Measurements from ENCODE around the gene PRR12. TPM values are rescaled to one million over a fixed set of nuclear protein-coding genes. Genes with fewer than 3 reads are reported as not detected.
"Not testable (repeated sequence)": the region's sequence is repeated elsewhere in the genome, so short reads cannot be mapped to it uniquely, and the experiment has no call there.

The PRR12 gene
- total and polyA plus RNA-seq, 5 experiments from 2014 or later, result 0.24 to 62.1 (median 0.69) TPM

DNA sequence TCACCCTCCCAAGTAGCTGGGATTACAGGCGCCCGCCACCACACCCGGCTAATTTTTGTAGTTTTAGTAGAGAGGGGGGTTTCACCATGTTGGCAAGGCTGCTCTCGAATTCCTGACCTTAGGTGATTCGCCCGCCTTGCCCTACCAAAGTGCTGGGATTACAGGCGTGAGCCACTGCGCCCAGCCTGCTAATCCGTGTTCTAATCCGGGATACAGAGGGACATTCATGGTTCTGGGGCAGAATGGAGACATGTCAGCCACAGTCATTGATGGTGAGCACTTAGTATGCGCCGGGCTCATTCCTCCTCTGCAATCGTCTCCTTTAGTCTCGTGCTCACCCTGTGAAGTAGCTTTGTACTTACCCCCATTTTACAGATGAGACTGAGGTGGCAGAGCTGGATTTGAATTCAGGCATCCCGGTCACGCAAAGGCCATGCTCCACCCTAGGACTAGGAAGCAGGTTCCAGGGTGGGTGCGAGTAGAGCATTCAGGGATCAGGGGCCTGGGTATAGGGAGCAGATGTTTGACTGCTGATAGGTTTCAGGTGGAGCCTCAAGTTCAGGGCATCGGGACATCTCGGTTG, 40.7 kb downstream of the PRR12 start:
- H3K27me3 Mint-ChIP-seq, result no peaks in the 10 kb centered on the region
- DNase-seq (no peak), ATAC-seq (no peak)
- H3K36me3 Mint-ChIP-seq, result peaks cover 0 to 15% (median 0%) of the 10 kb centered on the region in 3 donors
- POLR2A ChIA-PET, result interaction anchor here (1.0 to 2.1 kb wide), 5 partner anchors 8 to 45 kb away, joined by 3 to 13 read pairs (median 4); partner anchors contain the start of genes PRMT1, RRAS and SCAF1
- H3K27ac Mint-ChIP-seq, result peak overlapping the region in 4 of 10 donors; percentile 20 to 77 (median 46)
- H3K4me1 Mint-ChIP-seq, result peaks cover 0 to 8% (median 4%) of the 10 kb centered on the region in 4 donors
- no peak overlapping the region for H3K4me3 Mint-ChIP-seq
- no peaks in the 10 kb centered on the region for H3K9me3 Mint-ChIP-seq

DNA sequence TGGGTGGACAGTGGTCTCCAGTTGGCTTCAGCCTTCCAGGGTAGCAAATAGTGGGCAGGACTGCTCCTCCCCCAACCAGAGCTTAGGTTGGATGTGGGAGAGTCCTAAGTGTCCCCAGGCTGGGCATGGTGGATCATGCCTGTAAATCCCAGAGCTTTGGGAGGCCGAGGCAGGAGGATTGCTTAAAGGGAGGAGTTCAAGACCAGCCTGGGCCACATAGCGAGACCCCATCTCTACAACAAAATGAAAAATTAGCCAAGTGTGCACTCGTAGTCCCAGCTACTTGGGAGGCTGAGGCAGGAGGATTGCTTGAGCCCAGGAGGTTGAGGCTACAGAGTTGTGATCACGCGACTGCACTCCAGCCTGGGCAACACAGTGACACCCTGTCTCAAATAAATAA, 41.6 kb downstream of the PRR12 start:
- H3K36me3 Mint-ChIP-seq, result peaks cover 0 to 8% (median 0%) of the 10 kb centered on the region in 3 donors
- H3K4me1 Mint-ChIP-seq, result peaks cover 0 to 9% (median 4%) of the 10 kb centered on the region in 4 donors
- ATAC-seq (no peak), DNase-seq (no peak)
- POLR2A ChIA-PET, result interaction anchor here (1.4 kb wide), 1 partner anchor 17 kb away, joined by 3 read pairs; no protein-coding TSS in a partner anchor
- peak overlapping the region in 3 of 10 donors; percentile 20 to 70 (median 29) for H3K27ac Mint-ChIP-seq
- H3K4me3 Mint-ChIP-seq, result no peak overlapping the region
- H3K9me3 Mint-ChIP-seq, result no peaks in the 10 kb centered on the region
- no peaks in the 10 kb centered on the region for H3K27me3 Mint-ChIP-seq

DNA sequence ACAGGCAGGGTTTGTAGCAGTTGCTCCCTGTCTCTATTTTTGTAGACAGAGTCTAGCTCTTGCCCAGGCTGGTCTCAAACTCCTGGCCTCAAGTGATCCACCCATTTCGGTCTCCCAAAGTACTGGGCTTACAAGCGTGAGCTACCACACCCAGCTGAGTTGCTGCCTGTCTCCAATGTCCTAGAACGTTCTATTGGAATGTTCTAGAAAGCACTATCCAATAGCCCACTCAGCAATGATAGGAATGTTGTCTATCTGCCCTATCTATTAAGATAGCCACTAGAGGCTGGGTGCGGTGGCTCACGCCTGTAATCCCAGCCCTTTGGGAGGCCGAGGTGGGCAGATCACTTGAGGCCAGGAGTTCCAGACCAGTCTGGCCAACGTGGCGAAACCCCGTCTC, 42.3 kb downstream of the PRR12 start:
- peaks cover 4 to 14% (median 10%) of the 10 kb centered on the region in 4 donors for H3K4me1 Mint-ChIP-seq
- DNase-seq, H3K27me3 Mint-ChIP-seq, POLR2A ChIA-PET, H3K27ac Mint-ChIP-seq, H3K36me3 Mint-ChIP-seq, H3K9me3 Mint-ChIP-seq, ATAC-seq, H3K4me3 Mint-ChIP-seq: not testable (repeated sequence)

DNA sequence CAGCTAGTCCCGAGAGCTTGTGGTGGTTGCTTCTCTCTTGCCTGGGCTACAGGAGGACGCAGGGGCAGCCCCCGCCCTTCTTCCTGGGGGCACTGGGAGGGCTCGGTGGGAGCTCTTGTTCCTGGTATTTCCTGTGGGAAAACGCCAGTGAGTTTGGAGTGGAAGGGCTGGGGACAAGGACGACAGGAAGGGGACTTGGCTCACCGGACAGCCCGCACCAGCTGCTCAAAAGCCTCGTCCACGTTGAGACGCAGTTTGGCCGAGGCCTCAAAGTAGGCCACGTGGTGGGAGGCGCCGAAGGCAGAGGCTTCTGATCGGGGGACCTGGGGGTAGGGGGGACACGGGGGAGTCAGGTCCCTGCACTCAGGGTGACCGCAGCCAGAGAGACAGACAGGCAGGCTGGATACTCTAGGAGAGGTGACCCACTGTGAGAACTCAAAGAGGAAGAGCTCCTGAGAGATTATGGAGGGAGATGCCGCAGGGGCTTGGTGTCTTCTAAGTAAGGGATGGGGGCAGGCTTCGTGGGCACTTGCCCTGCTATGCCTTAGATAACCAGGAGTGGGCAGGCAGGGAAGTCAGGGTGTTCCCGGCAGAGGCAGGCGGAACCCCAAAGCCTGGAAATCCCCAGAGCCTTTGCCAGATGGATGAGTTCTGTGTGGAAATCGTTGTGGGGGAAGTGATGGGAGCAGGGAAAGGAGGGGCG, 44.7 kb downstream of the PRR12 start:
- Mint-ChIP-seq H3K9me3 (no peaks in the 10 kb centered on the region), H3K36me3 (no peaks in the 10 kb centered on the region), H3K27ac (peak overlapping the region in 6 of 10 donors; percentile 53 to 86 (median 69)), H3K27me3 (no peaks in the 10 kb centered on the region), H3K4me1 (peaks cover 21 to 30% (median 27%) of the 10 kb centered on the region in 4 donors), H3K4me3 (no peak overlapping the region)
- POLR2A ChIA-PET, result interaction anchor here (0.6 kb wide), 2 partner anchors 16 to 218 kb away, joined by 3 read pairs; no protein-coding TSS in a partner anchor
- DNase-seq (no peak), ATAC-seq (no peak)

DNA sequence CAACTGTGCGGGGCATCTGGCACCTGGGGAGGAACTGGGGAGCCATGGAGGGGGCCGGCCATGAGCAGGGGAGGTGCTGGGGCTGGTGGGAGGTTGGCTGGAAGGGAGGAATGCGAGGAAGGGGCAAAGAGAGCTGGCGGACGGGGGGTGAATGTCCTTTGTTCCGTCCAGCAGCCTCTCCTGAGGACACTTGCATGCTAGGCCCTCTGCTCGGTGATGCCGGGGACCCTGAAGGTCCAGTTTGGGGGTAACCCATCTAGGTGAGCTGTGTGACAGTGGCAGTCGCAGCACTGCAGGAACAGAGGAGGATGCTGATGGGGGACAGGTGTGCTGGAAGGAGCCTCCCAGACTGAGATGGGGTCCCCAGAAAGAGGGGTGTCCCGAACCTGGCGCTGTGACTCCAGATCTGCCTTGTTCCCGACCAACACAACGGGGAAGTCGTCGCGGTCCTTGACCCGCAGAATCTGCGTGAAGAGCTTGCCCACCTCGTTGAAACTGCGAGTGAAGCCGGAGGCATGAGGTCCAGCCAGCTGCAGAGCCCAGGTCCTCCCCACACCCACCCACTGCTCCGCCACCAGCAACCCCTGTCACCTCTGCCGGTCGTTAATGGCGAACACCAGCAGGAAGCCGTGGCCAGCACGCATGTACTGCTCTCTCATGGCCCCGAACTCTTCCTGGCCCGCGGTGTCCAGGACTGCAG, 45.4 kb downstream of the PRR12 start:
- no peak for ATAC-seq

DNA sequence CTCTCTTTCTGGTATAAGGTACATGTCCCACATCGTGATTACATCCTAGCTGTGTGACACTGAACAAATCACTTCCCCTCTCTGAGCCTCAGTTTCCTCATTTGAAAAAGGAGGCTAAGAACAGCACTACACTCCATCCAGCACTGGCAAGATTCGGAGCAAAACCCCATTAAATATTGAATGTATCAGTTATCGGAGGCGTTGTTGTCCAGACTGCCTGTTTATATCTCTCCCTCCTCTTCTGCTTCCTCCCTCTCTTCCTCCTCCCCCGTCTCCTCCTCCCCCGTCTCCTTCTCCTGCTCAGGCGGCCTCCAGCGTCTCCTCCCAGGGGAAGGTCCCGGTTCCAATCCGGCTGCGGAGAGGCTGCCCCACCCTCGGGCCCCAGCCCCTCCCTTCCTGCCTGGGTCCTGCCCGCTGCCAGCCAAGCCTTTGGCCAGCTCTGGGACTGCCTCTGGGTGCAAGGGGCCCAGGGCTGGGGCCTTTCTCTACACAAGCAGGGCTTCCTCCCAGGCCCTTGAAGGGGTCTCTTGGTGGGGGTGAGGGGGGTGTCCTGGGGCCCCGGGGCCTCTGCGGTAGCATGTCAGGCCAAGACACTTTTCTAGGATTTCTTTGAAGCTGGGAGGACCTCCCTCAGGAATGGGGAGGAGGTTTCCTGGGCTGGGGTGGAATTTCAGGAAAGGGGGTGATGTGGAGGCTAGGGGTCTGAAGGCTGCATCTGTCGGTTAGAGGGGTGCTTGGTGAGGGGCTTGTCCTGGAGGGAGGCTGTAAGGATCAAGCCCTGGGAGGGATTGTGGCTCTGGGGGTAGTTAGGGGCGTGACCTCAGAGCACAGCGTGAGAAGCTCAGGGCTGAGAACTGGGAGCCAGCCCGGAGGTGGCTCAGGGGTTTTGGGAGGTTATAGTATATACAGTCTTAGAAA, 47.1 kb downstream of the PRR12 start:
- DNase-seq (no peak), ATAC-seq (no peak)
- H3K4me1 Mint-ChIP-seq, result peaks cover 32 to 49% (median 41%) of the 10 kb centered on the region in 4 donors
- no peaks in the 10 kb centered on the region for H3K9me3 Mint-ChIP-seq
- peak overlapping the region in 9 of 10 donors; percentile 18 to 93 (median 76) for H3K27ac Mint-ChIP-seq
- no peaks in the 10 kb centered on the region for H3K36me3 Mint-ChIP-seq
- peak overlapping the region; percentile 33 to 97 (median 71) for H3K4me3 Mint-ChIP-seq
- no peaks in the 10 kb centered on the region for H3K27me3 Mint-ChIP-seq
- POLR2A ChIA-PET, result interaction anchor here (1.0 to 7.8 kb wide), 4 partner anchors 26 to 57 kb away, joined by 3 to 180 read pairs (median 54); partner anchors contain the start of genes BCL2L12, IRF3, PRMT1 and PRR12

More for the DNA sequence above, 45.4 kb downstream of the PRR12 start:
- DNase-seq, result no peak
- H3K36me3 Mint-ChIP-seq, result no peaks in the 10 kb centered on the region
- no peak overlapping the region for H3K4me3 Mint-ChIP-seq
- POLR2A ChIA-PET, result interaction anchor here (0.6 kb wide), 1 partner anchor 17 kb away, joined by 3 read pairs; no protein-coding TSS in a partner anchor
- H3K4me1 Mint-ChIP-seq, result peaks cover 24 to 37% (median 29%) of the 10 kb centered on the region in 4 donors
- H3K27ac Mint-ChIP-seq, result peak overlapping the region in 8 of 10 donors; percentile 22 to 81 (median 56)
- H3K27me3 Mint-ChIP-seq, result no peaks in the 10 kb centered on the region
- H3K9me3 Mint-ChIP-seq, result no peaks in the 10 kb centered on the region

DNA sequence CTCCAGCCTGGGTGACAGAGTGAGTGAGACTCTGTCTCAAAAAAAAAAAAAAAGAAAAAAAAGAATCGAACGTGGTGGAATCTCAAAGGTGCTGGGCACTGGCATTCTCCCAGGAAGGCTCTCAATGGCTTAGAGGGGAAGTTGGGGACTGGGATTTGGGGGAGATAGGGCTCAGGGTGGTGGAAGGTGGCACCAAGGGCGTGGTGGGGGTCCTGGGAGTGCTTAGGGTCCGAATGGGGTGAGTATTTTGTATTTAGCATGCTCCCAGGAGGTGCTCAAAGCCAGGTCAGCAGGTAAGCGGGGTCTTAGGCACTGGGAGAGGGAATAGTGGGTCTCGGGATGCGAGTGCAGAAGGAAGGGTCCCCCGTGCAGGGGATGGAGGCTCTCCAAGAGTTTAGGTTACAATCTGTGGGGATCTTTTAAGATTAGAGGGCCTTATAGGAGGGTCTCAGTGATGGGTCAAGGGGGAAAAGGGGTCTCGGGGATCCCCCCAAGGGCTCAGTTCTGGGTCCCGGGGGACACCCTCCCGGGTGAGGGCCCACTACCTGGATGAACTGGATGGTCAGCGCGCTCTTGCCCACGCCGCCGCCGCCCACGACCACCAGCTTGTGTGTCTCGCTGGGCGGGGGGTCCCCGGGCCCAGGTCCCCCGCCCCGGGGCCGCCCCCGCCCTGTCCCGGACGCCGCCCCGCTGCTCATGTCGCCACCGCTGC, 48.6 kb downstream of the PRR12 start:
- H3K36me3 Mint-ChIP-seq, result no peaks in the 10 kb centered on the region
- no peaks in the 10 kb centered on the region for H3K27me3 Mint-ChIP-seq
- POLR2A ChIA-PET, result interaction anchor here (0.6 to 7.8 kb wide), 29 partner anchors 8 to 1276 kb away, joined by 3 to 180 read pairs (median 4); partner anchors contain the start of genes AKT1S1, ATF5, BCL2L12 and IRF3
- H3K9me3 Mint-ChIP-seq, result no peaks in the 10 kb centered on the region
- DNase-seq (peak in 2 of 10 donors; percentile 17 to 22), ATAC-seq (no peak)
- peak overlapping the region; percentile 48 to 99 (median 97) for H3K27ac Mint-ChIP-seq
- H3K4me1 Mint-ChIP-seq, result peaks cover 43 to 63% (median 56%) of the 10 kb centered on the region in 4 donors
- H3K4me3 Mint-ChIP-seq, result peak overlapping the region; percentile 87 to 98 (median 94)

DNA sequence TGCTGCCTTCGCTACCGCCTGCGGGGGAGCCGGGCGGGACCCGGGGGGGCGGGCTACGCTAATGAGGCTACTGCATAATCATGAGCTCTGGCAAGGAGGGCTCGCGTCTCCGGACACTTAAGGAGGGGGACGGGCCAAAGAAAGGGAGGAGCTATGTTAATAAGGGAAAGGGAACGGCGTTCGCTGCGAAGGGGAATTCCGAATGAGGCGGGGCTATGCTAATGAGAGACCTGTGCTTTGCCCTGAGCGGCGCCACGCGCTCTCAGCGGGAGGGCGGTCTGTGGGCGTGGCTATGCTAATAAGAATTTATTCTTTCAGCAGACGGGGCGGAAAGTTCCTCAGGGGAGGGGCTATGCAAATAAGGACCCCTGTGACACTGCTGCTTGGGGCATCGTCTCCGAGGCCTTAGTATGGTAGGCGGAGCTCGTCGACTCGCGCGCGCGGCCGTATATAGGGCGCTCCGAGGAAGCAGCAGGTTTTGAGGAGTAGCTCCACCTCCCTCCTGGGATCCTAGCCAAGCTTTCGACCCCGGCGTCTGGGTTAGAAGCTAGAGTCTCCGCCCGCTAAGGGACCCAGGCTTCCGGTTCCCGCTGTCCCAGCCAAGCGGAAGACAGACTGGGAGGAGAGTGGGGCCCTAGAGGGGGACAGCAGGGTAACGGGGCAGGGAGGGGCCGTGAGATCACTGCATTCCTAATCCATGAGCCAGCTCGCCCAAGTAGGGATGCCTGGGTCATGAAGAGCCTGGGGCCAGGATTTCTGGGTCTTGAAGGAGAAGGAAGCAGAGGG, 49.3 kb downstream of the PRR12 start, which contains the start of gene RRAS:
Gene RRAS, minus strand, starts transcription at position 31 of the 786 bp plus-strand sequence. CDS start 45 bp downstream, outside the sequence.
- Mint-ChIP-seq H3K27me3 (no peaks in the 10 kb centered on the region), H3K4me1 (peaks cover 45 to 68% (median 58%) of the 10 kb centered on the region in 4 donors), H3K4me3 (peak within 1 kb of the TSS; percentile 87 to 98 (median 94)), H3K36me3 (no peaks in the 10 kb centered on the region), H3K27ac (peak within 1 kb of the TSS; percentile 94 to 99 (median 97)), H3K9me3 (no peaks in the 10 kb centered on the region)
- ATAC-seq (peak; percentile 67 to 73), DNase-seq (peak; percentile 94 to 100 (median 99))
- POLR2A ChIA-PET, result interaction anchor here (0.5 to 7.8 kb wide), 36 partner anchors 8 to 1276 kb away, joined by 3 to 180 read pairs (median 4); partner anchors contain the start of genes AKT1S1, ALDH16A1, ATF5 and BCL2L12

DNA sequence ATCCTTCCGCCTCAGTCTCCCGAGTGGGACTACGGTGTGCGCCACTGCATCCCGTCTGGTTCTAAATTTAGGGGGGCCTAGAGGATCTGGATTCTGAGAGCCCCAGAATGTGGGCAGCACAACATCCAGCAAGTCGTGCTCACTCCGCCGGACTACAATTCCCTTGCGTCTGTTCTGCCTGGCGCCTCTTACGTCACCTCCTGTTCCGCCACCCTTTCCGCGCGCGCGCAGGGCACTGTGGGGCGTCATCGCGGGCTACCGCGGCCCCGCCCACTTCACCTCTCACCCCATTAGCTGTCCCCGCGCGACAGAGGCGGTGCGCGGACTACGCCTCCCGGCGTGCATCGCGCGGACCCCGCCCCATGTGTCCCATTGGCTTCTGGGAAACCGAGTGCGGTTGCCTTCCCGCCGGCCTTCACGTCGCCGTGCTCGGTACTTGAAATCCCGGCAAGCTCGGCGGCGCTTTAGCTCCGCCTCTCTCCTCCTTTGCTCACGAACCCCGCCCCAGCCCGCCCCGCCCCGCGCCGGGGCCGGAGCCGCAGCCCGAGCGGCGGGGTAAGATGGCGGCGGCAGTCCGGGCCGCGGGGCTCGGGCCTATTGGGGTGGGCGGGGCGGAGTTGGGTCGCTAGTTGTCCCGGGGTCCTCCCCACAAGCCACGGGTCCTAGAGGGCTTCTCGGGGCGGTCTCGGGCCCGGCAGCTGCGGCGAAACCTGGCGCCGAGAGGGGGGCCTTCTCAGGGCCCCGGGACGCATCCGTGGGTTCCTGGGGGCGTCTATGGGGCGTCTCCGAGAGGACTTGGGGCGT, 50.9 kb downstream of the PRR12 start, which contains the start of gene SCAF1:
Gene SCAF1, plus strand, starts transcription at position 522 of the 804 bp plus-strand sequence. CDS start 2,818 bp downstream, outside the sequence.
- Mint-ChIP-seq H3K4me1 (peaks cover 47 to 75% (median 63%) of the 10 kb centered on the region in 4 donors), H3K27me3 (no peaks in the 10 kb centered on the region), H3K36me3 (peaks cover 0 to 14% (median under 1%) of the 10 kb centered on the region in 3 donors), H3K27ac (peak within 1 kb of the TSS; percentile 94 to 99 (median 97)), H3K4me3 (peak within 1 kb of the TSS; percentile 87 to 98 (median 95)), H3K9me3 (no peaks in the 10 kb centered on the region)
- POLR2A ChIA-PET, result interaction anchor here (0.6 to 7.8 kb wide), 20 partner anchors 10 to 307 kb away, joined by 3 to 180 read pairs (median 4); partner anchors contain the start of genes AKT1S1, BCL2L12, CD37 and IRF3
- peak; percentile 96 to 100 (median 99) for DNase-seq
- ATAC-seq, result peak; percentile 65 to 69

All from naive thymus-derived CD8-positive, alpha-beta T cell (primary cell).